Tibial artery (tissue), 4 donors: Measurements from ENCODE around the gene HPSE2.

ENCODE experiments used
- DNase-seq, 2 donors: peaks; one replicate each; pipeline ENCODE4 v3.0.0-alpha.2; 2019
- H3K27ac ChIP-seq, 2 donors: fragments of 200-600 bp; sonication (generic) in 1 of 2; 1 replicate in 1 of 2; 2 replicates in 1 of 2; pipeline ENCODE4 v1.5.1; 2018 to 2019; ENCODE audit warnings: mild to moderate bottlenecking in 1 of 2
- H3K27me3 ChIP-seq, 2 donors: fragments of 200-600 bp; sonication (generic) in 1 of 2; one replicate each; pipeline versions ENCODE4 v1.5.1 to v1.6.0; 2016 to 2019
- H3K36me3 ChIP-seq, 3 donors: fragments of 200-600 bp; sonication (generic) in 2 of 3; one replicate each; pipeline ENCODE4 v1.5.1; 2016 to 2019; ENCODE audit warnings: mild to moderate bottlenecking in 2 of 3
- H3K4me1 ChIP-seq, 4 donors: fragments of 200-600 bp; sonication (generic) in 2 of 4; 1 replicate in 3 of 4; 2 replicates in 1 of 4; pipeline ENCODE4 v1.5.1; 2016 to 2019
- H3K4me3 ChIP-seq, 2 donors: fragments of 200-600 bp; sonication (generic) in 1 of 2; 1 replicate in 1 of 2; 2 replicates in 1 of 2; pipeline ENCODE4 v1.5.1; 2018 to 2019; ENCODE audit warnings: mild to moderate bottlenecking in 2 of 2
- H3K9me3 ChIP-seq, 3 donors: fragments of 200-600 bp; sonication (generic) in 1 of 3; one replicate each; pipeline ENCODE4 v1.5.1; 2016 to 2019
- intact Hi-C: fragments of 100-400 bp; cut with DNase I; formaldehyde crosslinking; loops from one replicate; pipeline ENCODE4 v1.15.0; 2023; ENCODE audit warnings: low total_unique reads
- TF ChIP-seq, protein P1 (sequence below), 2 experiments: fragments of 200-600 bp in 1 of 2; fragments of 450-650 bp in 1 of 2; IDR thresholded peaks; one replicate each; pipeline ENCODE4 v1.5.1; 2017 to 2019; ENCODE audit warnings: antibody characterized with exemption in 2 of 2, mild to moderate bottlenecking in 1 of 2, moderate library complexity in 1 of 2

Gene HPSE2

DNA sequence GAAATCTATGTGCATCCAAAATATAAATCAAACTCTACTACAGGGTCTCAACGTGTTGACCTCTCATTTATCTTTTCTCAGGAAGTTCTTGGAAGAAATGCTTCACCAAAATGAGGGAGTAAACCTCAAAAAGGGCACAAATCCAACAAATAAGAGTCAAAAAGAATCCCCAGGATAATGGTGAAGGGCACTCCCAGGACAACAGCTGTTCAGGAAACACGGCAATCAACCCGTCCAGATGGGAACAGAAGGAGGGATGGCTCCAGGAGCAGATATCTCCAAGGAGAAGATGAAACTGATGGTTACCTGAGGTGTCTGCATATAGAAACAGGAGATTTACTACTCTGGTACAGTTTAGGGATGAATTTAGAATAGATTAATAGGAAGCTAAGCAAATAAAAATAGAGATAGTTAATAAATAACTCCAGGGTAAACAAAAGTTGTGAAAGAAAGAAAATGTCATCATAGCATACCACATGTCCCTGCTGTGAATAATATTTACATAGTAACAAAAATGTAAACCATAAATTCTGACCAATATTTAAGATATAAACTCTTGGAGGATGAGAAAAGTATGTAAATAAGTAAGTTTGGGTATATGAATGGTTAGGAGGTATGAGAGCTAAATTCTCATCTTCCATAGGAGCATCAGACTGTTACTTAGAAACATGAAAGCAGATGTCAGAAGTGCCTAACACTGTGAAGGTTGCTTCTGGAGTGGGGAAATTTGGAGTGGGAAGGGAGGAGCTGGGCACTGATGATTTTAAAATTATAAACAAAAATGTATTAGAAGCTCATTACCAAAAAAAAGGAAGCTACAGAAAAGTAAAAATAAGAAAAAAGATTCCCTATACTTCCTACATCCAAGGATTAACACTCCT is 551.4 kb downstream of the HPSE2 start:
- Histone ChIP-seq H3K4me1 (no peaks in the 10 kb centered on the region), H3K36me3 (no peaks in the 10 kb centered on the region), H3K27me3 (no peaks in the 10 kb centered on the region), H3K27ac (no peak overlapping the region), H3K9me3 (peaks cover 0 to 13% (median 0%) of the 10 kb centered on the region in 3 donors), H3K4me3 (no peak overlapping the region)
- TF ChIP-seq, protein P1, sequence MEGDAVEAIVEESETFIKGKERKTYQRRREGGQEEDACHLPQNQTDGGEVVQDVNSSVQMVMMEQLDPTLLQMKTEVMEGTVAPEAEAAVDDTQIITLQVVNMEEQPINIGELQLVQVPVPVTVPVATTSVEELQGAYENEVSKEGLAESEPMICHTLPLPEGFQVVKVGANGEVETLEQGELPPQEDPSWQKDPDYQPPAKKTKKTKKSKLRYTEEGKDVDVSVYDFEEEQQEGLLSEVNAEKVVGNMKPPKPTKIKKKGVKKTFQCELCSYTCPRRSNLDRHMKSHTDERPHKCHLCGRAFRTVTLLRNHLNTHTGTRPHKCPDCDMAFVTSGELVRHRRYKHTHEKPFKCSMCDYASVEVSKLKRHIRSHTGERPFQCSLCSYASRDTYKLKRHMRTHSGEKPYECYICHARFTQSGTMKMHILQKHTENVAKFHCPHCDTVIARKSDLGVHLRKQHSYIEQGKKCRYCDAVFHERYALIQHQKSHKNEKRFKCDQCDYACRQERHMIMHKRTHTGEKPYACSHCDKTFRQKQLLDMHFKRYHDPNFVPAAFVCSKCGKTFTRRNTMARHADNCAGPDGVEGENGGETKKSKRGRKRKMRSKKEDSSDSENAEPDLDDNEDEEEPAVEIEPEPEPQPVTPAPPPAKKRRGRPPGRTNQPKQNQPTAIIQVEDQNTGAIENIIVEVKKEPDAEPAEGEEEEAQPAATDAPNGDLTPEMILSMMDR (IDR thresholded peaks at IDR 0.05) = no peak
- intact Hi-C loops = no loop called here
- DNase-seq = no peak

DNA sequence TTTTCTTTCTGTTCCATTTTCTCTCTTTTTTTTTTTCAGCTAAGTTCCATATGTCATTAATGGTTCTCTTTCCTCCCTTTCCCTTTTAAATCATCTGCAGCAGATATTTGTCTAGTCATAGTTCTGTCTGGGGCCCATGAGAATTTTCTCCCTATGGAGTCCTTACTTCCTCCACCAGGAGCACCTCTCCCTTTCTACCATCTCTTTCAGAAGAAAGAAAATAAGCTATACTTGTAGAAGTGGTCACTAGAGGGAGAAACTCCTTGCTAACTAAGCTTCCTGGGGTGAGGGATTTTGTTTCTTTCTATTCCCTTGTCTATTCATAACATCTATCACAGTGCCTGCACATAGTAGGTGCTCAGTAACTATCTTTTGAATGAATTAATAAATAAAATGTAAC is 558.8 kb downstream of the HPSE2 start:
- Histone ChIP-seq H3K4me3 (no peak overlapping the region), H3K36me3 (no peaks in the 10 kb centered on the region), H3K4me1 (no peaks in the 10 kb centered on the region), H3K27ac (no peak overlapping the region), H3K9me3 (no peaks in the 10 kb centered on the region), H3K27me3 (no peaks in the 10 kb centered on the region)
- no peak for DNase-seq
- TF ChIP-seq, protein P1 (IDR thresholded peaks at IDR 0.05) = no peak
- intact Hi-C loops = no loop called here

GRCh38 chr10:98675902-98676301 is 559.8 kb downstream of the HPSE2 start:
- TF ChIP-seq, protein P1 (IDR thresholded peaks at IDR 0.05) = no peak
- Histone ChIP-seq H3K4me3 (no peak overlapping the region), H3K36me3 (no peaks in the 10 kb centered on the region), H3K27ac (no peak overlapping the region), H3K4me1 (no peaks in the 10 kb centered on the region), H3K27me3 (no peaks in the 10 kb centered on the region), H3K9me3 (no peaks in the 10 kb centered on the region)
- intact Hi-C loops = no loop called here
- no peak for DNase-seq

DNA sequence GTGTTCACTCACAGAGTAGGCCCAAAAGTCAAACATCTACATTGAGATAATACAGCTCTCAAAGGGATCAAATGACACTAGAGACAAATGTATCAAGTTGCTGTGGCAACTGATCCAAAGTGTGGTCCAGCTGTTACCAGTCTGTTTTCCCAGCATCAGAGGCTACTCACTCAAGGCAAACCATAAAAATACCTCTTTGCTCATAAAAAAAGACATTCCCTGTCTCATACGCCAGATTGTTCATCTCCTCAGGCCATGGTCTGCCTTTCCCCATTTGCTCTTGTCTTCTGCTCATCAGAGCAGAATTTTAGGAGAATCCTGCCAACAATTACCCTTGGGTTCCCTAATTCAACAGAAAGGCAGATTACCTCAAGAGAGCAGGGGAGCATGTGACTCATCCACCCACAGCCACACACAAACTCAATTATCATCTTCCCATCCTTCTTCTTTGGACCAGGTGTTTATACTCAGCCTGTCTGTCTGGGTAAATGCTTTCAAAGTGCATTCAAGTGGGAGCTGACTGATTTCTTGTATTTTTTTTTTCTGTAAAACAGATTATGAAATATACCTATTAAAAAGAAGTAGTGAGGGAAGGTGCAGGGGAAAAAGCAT is 562.4 kb downstream of the HPSE2 start:
- DNase-seq = no peak
- H3K27ac ChIP-seq = no peak overlapping the region
- no peaks in the 10 kb centered on the region for H3K9me3 ChIP-seq
- no peaks in the 10 kb centered on the region for H3K4me1 ChIP-seq
- no peaks in the 10 kb centered on the region for H3K27me3 ChIP-seq
- no peaks in the 10 kb centered on the region for H3K36me3 ChIP-seq
- intact Hi-C loops = no loop called here
- no peak overlapping the region for H3K4me3 ChIP-seq
- TF ChIP-seq, protein P1 (IDR thresholded peaks at IDR 0.05) = no peak

GRCh38 chr10:98667081-98667480 is 568.6 kb downstream of the HPSE2 start:
- TF ChIP-seq, protein P1 (IDR thresholded peaks at IDR 0.05) = no peak
- Histone ChIP-seq H3K36me3 (no peaks in the 10 kb centered on the region), H3K9me3 (peaks cover 0 to 17% (median 0%) of the 10 kb centered on the region in 3 donors), H3K27ac (no peak overlapping the region), H3K4me3 (no peak overlapping the region), H3K4me1 (no peaks in the 10 kb centered on the region), H3K27me3 (no peaks in the 10 kb centered on the region)
- intact Hi-C loops = loop anchor here (10.0 kb wide), 1 partner anchor 202 kb away; no protein-coding TSS in a partner anchor
- no peak for DNase-seq
